ENCODE measurements around the gene PPID. TPM values are rescaled to one million over a fixed set of nuclear protein-coding genes. Genes with fewer than 3 reads are reported as not detected.

PPID gene
- total RNA-seq, 1 experiment from 2014 or later: 53.5 TPM

DNA sequence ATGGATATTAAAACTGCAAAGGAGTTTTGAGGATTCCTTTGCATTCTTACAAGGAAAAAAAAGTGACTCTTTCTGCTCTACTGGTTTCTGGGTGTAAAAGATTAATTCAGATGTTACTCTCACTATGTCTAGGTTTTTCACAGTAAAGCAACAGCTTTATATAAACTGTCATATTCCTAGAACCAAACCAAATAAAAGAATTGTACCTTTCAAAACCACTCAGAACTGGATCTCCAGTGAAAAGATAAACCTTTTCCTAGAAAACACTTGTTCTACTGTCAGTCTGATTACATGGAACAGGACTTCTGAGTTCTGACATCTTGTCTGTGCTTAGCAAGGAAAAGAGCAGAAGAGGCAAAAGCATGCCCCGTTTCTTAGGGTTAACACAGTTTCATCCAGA, 5.0 kb upstream of the PPID start:
- H2AFZ ChIP-seq (ENCODE audit: low read length): no peak overlapping the region
- H3K4me2 ChIP-seq (ENCODE audit: insufficient read depth, insufficient read length, low read length): no peak overlapping the region
- H3K79me1 ChIP-seq (ENCODE audit: insufficient read depth, low read depth, low read length, poor library complexity, severe bottlenecking): no peaks in the 10 kb centered on the region
- peaks cover 3% of the 10 kb centered on the region; the same call in 1 of the 2 replicates for H3K27me3 Mint-ChIP-seq (ENCODE audit: low read depth)
- H3K9me3 ChIP-seq (ENCODE audit: control insufficient read depth, low read depth, low read length): no peaks in the 10 kb centered on the region
- no peak overlapping the region for H3K27ac Mint-ChIP-seq
- H3K23ac ChIP-seq (ENCODE audit: insufficient read length, low read depth, low read length): no peak overlapping the region
- H3K9ac ChIP-seq (ENCODE audit: extremely low read depth, insufficient read length, low read length): no peak overlapping the region
- H3K9me3 Mint-ChIP-seq: no peaks in the 10 kb centered on the region
- no peak overlapping the region for H4K5ac ChIP-seq (ENCODE audit: insufficient read length, low read depth, low read length)
- no peak for DNase-seq
- H4K8ac ChIP-seq (replicated peaks; ENCODE audit: insufficient read length, low read depth, low read length): no peak overlapping the region
- H3K18ac ChIP-seq (ENCODE audit: insufficient read length, low read depth, low read length): no peak overlapping the region
- H2BK12ac ChIP-seq (ENCODE audit: insufficient read length, low read depth, low read length): no peak overlapping the region
- H3K27me3 ChIP-seq (ENCODE audit: insufficient read depth, low read length): no peaks in the 10 kb centered on the region
- H2AK5ac ChIP-seq (ENCODE audit: insufficient read length, low read length): no peak overlapping the region
- H3T11ph ChIP-seq (ENCODE audit: low read length): no peak overlapping the region
- no CpG with 5 or more reads among the region's 1 CpG for WGBS (ENCODE audit: extremely low coverage, insufficient read length, low lambda C conversion rate)
- H2BK20ac ChIP-seq (ENCODE audit: low read depth, low read length, poor library complexity, severe bottlenecking): no peak overlapping the region
- H2BK15ac ChIP-seq (ENCODE audit: low read depth, low read length): no peak overlapping the region
- no peak overlapping the region for H3K27ac ChIP-seq (ENCODE audit: insufficient read length, low read depth, low read length)
- H3K14ac ChIP-seq (ENCODE audit: insufficient read depth, low read length): no peak overlapping the region
- no peaks in the 10 kb centered on the region for H4K20me1 ChIP-seq (ENCODE audit: control insufficient read depth, insufficient read depth, insufficient read length)
- no peak overlapping the region for H3K4ac ChIP-seq (ENCODE audit: low read depth, low read length)
- no peaks in the 10 kb centered on the region for H3K79me2 ChIP-seq (ENCODE audit: insufficient read depth, low read length)
- no peaks in the 10 kb centered on the region for H3K4me1 ChIP-seq (ENCODE audit: insufficient read depth, low read length)
- H2BK120ac ChIP-seq (ENCODE audit: low read depth, low read length, poor library complexity, severe bottlenecking): no peak overlapping the region
- H3K36me3 Mint-ChIP-seq (ENCODE audit: insufficient read depth in 1 of 3, low read depth in 3 of 3): no peaks in the 10 kb centered on the region; a peak in 1 of 7 replicates
- H4K91ac ChIP-seq (ENCODE audit: insufficient read length, low read depth, low read length): no peak overlapping the region
- no peak overlapping the region for H3K4me3 Mint-ChIP-seq
- H3K4me1 Mint-ChIP-seq: peaks cover 5 to 18% of the 10 kb centered on the region in 2 experiments; a peak in 3 of 4 replicates
- no peak overlapping the region for H2BK5ac ChIP-seq (ENCODE audit: insufficient read length, low read length)
- no peak overlapping the region for H3K56ac ChIP-seq (ENCODE audit: insufficient read length, low read depth, low read length)
- TF ChIP-seq, protein P1, sequence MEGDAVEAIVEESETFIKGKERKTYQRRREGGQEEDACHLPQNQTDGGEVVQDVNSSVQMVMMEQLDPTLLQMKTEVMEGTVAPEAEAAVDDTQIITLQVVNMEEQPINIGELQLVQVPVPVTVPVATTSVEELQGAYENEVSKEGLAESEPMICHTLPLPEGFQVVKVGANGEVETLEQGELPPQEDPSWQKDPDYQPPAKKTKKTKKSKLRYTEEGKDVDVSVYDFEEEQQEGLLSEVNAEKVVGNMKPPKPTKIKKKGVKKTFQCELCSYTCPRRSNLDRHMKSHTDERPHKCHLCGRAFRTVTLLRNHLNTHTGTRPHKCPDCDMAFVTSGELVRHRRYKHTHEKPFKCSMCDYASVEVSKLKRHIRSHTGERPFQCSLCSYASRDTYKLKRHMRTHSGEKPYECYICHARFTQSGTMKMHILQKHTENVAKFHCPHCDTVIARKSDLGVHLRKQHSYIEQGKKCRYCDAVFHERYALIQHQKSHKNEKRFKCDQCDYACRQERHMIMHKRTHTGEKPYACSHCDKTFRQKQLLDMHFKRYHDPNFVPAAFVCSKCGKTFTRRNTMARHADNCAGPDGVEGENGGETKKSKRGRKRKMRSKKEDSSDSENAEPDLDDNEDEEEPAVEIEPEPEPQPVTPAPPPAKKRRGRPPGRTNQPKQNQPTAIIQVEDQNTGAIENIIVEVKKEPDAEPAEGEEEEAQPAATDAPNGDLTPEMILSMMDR (conservative IDR thresholded peaks at IDR 0.05): no peak
- H3K23me2 ChIP-seq (ENCODE audit: insufficient read length, low read depth, low read length, poor library complexity, severe bottlenecking): peaks cover 5% of the 10 kb centered on the region
